Activated CD4-positive, alpha-beta T cell treated with anti-CD3 and anti-CD28 coated beads, Interleukin-10, Interleukin-2, amounts not matched to agents 100 ng/mL and 50 ng/mL, durations not matched to agents 16 hours and 8 hours (primary cell): Measurements from ENCODE around the gene C1QC.

ENCODE experiments used
- DNase-seq: peaks from one replicate; pipeline ENCODE4 v3.0.0-alpha.2; 2020

The C1QC gene

DNA sequence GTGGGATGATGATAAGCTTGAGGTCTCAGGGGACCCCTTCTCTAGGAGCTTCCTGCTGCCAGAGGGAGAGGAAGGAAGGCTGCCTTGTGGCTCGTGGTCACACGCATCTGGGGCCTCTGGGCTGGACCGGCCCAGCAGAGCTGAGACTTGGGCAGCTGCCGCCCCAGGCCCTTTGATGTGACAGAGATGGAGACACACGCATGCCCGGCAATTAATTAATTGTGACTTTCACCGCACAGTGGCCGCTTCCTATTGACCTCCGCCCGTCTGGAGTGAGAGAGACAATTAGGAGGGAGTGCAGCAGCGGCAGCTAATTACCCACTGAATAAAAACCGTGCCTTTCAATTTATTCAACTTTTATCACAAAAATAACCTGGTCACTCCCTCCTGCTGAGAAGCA lies 23.6 kb upstream of the C1QC start:
- DNase-seq: no peak

DNA sequence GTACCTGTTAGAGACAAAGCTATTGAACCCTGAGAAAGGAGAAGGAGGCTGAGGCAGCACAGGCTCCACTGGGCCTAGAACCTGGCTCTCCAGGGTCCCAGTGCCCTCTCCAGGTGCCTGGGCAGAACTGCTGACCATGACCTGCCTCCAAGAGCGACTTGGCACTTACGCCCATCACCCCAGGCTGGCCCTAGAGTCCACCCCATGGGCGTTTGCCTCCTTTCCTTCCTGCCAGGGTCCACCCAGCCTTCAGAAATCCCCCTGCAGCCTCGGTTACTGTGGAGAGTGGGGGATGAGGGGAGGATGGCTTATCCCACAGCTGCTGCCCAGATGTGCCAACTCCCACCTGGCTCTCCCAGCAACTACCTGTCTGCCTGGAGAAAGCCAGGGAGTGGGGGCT lies 21.7 kb upstream of the C1QC start:
- DNase-seq: no peak

DNA sequence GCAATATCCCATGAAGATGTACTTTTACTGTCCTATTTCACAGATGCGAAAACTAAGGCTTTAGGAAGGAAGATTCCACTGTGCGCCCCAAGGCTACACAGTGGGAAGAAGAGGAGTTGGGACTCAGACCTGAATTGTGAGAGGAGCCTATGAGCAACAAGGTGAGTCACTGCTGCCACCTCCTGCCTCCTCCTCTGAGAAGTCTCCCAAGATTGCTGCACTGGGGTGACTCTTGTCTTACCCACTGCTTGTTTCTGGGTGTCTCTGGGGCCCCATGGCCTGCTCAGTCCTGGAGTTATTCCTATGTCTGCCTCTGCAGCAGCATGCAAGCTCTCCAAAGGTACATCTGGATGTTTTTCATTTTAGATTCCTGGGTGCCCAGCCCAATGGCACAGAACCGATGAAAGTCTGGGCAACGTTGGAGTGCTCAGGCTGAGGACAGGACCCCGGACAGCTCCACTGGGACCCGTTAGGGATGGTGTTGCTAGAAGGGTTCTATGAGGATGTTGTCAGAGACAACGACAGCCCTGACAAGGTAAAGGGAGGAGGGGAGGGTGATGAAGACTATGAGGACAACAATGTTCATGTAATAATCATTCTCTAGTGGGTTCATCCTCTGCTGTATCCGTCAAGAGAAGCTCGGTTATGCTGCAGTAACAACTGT lies 18.0 kb upstream of the C1QC start:
- no peak for DNase-seq

DNA sequence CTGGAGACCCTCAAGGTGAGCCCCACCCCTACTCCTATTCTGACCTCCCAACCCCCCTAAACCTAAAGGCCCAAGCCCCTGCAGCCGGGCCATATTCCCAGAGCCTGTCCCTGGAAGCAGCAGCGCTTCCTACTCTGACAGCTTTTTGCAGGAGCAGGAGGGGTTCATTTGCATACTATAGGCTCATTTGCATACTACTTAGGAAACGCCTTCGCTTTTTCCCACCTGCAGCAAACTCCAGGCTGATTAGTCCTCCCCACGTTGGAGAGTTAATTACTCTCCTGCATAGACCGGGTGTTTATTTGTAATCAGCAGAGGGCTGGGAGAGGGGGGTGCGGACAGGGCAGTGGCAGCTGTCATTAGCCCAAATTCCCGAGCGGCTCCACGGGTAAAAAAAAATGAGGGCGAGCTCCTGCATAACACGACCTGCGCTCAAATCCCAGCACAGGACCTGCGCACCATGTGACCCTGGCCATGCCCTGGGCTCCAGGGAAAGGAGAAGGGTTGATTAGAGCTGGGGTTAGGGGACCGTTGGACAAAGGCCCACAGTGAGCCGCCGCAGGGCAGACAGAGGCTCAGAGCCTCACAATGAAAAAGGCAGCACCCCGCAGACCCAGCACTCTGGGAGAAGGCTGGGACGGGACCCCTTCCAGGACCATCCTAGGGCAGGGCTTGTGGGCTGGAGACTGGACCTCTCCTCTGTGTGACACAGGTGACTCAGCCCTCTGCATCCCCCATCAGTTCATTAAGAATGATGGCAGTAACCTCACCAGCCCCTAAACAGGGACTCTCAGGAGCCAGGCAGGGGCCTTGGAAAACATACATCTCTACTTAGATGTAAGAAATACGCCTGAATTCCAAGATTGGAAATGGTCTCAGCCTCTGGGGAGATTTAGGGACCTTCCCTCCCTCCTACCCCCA lies 16.9 kb upstream of the C1QC start:
- no peak for DNase-seq

DNA sequence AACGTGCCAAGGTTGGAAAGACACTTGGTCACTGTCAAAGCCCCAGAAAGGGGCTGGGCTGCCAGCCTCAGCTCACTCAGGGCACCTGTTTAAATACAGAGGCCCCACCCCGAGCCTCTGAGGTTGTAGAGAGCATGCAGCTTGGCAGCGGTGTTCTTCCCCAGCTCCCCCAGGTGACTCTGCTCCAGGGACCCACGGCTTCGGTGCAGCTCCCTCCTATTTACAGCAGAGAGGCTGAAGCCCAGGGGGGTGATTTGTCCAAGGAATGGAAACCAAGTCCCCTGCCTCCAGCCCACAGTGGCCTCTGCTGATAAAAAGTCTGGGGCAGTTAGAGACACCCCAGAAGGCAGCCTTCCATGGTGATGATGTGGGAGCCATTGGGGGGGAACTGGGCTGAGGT lies 16.1 kb upstream of the C1QC start:
- no peak for DNase-seq

DNA sequence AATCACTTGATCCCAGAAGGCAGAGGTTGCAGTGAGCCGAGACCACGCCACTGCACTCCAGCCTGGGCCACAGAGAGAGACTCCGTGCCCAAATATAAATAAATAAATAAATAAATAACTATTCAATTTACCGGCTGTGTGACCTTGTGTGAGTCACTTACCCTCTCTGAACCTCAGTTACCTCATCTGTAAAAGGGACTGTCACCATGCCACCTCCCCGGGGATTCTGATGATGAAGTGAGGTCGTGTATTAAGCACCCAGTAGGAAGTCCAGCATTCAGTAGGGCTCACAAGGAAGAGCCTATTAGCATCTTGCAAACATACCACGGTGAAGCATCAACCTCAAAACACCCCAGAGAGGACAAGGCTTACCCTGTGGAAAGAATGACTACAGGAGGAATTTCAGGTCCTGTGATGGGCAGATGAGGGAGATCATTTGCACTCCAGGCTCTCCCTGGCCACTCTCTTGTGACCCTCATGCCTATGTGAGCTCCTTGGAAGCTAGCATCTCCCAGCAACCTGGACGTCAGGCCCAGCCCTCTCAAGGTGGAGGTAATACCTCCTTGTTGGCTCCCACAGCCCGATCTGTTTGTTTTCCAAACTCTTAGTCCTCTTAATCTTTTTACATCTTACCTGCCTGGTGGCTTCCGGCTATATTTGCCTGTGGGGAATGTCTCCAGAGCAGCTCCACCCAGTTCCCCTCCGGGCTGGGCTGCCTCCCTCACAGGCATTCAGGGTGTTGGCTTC lies 14.6 kb upstream of the C1QC start:
- no peak for DNase-seq

DNA sequence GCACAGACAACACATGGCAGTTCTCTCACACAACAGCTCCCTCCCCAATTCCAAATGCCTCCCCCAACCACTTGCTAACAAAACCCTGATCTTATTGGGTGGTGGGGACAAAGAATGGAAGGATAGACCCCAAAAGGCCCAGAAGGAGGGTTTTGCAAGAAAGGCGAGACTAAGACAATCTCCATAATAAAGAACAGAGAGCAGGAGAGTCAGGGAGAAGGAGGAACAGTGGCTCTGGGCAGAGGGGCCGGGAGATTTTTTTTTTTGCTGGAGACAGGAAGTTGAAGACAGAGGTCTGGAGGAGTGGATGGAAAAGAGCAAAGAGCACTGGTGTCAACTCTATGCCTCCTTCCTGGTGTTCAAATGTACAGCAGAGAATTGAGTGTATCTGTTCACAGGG lies 13.5 kb upstream of the C1QC start:
- DNase-seq: no peak

DNA sequence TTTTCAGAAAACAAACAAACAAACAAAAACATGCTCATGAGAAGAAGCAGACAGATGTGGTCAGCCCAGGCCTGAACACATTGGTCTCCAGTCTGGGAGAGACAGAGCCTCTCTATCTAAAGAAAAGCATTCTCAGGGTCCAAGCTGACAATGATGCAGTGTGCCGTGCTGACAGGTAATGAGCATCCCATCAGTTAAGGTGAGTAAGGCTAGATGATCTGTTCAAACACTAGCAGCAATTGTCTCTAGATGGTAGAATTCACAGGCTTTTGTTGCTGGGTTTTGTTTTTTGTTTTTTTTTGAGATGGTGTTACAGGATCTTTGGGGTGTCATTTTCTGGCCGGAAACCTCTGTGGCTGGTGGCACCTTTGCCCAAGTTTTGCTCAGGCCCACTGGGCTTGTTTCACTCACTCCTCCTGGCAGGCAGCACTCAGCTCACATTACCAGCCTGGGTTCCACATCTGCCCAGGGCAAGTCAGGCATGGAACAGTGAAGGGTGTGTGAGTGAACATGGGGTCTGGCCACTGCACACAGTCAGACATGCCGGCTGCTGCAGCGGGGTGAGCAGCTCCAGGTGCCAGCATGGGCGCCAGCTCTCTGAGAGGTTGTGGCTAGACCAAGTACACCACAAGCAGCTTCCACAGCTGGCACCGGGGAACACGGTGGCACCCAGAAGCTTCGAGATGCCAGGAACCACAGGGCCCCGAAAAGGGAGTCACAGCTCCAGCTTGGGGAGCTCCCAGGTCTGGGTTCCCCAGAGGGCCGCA lies 9.6 kb upstream of the C1QC start:
- no peak for DNase-seq

DNA sequence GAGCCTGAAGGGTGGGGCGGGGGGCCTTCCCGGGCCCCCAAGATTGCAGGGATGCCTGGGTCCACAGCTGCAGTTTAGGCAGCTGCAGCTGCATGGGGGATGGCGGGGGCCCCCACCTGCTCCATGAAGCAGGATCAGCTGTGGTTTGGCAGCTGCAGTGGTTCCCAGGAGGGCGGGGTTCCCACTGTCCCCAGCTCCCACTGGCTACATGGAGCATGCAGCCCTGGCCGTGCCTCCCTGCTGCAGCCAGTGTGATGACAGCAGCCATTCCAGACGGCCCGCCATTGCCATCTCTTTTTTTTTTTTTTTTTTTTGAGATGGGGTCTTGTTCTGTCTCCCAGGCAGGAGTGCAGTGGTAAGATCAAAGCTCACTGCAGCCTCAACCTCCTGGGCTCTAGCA lies 8.0 kb upstream of the C1QC start:
- no peak for DNase-seq

DNA sequence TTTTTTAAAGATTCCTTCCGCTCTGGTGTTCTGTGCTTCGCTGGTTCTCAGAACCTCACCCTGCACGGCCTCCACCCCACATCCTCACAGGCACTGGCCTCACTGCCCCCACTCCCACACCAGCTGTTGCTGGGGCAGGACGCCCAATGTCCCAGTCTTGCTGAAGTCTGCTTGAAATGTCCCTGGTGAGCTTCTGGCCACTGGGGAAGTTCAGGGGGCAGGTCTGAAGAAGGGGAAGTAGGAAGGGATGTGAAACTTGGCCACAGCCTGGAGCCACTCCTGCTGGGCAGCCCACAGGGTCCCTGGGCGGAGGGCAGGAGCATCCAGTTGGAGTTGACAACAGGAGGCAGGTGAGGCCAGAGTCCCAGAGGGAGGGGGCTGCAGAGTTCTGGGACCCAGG lies 7.1 kb upstream of the C1QC start, which contains the start of gene C1QA:
Gene C1QA (plus strand): TSS at position 276 of the 400 bp plus-strand sequence. CDS start 989 bp downstream, outside the sequence.
- DNase-seq: no peak

DNA sequence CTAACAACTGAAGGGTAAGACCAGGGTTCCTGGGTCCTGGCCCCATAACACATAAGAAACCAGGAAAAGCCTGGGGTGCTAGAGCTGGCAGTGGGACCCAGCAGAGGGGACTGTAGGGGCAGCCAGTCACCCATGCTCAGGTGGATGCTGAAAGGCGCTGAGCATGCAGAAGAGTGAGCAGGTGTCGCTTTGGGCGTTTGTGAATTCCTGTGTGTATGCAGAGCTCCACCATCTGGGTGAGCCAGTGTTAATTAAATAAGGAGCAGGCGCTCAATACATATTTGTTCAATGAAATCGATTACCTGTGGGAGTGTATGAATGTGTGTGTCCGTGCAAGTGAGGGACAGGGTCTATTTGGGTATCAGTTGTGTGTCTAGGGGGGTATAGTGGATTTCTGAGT lies 6.5 kb upstream of the C1QC start:
- DNase-seq: no peak

DNA sequence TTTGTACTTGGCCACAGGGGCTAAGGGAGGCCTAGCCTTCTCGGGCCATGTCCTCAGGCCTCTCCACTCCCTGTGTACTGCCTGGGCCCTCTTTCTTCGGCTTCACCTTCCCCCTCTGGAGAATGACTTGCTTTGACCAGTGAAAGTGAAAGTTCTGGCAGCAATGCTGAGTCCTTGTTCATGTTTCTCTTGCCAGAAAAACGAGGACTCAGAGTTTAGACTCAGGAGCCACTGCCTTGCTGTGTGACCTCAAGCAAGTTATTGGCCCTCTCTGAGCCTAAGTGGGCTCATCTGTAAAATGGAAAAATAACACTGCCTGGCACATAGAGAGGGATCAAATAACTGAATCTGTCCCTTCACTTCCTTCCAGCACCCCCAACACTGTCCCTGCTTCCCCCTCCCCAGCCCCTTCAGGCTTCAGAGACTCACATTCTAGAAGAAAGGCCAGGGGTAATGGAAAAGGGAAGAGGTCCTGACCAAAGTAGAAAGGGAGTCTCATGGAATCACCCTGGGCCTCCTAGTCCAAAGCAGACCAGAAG lies 5.5 kb upstream of the C1QC start:
- DNase-seq: no peak

DNA sequence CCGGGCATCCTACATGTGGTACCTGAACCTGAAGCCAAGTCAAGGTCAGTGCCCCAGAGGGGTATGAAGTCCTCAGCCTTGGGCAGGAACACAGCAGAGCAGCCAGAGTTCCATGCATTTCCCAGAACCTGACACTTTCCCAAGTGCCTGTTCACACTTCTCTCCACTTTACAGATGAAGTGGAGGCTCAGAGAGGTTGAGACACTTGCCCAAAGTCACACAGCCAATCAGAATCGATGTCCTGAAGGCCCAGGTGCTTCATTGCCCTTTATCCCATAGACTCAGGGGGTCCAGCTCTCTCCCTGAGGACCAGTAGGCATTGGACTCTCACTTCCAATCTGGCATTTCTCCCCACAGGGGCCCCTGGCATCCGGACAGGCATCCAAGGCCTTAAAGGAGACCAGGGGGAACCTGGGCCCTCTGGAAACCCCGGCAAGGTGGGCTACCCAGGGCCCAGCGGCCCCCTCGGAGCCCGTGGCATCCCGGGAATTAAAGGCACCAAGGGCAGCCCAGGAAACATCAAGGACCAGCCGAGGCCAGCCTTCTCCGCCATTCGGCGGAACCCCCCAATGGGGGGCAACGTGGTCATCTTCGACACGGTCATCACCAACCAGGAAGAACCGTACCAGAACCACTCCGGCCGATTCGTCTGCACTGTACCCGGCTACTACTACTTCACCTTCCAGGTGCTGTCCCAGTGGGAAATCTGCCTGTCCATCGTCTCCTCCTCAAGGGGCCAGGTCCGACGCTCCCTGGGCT lies 4.8 kb upstream of the C1QC start:
- no peak for DNase-seq

DNA sequence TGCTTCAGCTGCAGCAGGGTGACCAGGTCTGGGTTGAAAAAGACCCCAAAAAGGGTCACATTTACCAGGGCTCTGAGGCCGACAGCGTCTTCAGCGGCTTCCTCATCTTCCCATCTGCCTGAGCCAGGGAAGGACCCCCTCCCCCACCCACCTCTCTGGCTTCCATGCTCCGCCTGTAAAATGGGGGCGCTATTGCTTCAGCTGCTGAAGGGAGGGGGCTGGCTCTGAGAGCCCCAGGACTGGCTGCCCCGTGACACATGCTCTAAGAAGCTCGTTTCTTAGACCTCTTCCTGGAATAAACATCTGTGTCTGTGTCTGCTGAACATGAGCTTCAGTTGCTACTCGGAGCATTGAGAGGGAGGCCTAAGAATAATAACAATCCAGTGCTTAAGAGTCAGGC lies 4.1 kb upstream of the C1QC start:
- DNase-seq: no peak

DNA sequence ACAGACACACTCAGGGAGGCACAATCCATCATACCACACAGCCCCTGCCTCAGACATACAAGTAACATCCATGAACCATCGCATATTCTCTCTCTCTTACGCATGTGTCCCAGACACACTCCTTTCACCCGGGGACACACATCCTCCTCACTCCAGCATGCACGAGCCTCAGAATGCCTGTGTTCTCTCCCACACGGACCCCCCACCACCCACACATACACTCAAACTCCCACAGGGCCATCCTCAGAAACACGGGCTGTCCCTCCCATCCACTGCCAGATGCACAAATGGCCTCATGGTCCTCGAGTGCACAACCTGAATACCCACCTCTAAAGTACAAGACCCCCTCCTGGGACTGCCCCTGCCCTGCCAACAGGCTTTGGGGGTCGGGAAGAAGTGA lies 2.2 kb upstream of the C1QC start:
- no peak for DNase-seq

DNA sequence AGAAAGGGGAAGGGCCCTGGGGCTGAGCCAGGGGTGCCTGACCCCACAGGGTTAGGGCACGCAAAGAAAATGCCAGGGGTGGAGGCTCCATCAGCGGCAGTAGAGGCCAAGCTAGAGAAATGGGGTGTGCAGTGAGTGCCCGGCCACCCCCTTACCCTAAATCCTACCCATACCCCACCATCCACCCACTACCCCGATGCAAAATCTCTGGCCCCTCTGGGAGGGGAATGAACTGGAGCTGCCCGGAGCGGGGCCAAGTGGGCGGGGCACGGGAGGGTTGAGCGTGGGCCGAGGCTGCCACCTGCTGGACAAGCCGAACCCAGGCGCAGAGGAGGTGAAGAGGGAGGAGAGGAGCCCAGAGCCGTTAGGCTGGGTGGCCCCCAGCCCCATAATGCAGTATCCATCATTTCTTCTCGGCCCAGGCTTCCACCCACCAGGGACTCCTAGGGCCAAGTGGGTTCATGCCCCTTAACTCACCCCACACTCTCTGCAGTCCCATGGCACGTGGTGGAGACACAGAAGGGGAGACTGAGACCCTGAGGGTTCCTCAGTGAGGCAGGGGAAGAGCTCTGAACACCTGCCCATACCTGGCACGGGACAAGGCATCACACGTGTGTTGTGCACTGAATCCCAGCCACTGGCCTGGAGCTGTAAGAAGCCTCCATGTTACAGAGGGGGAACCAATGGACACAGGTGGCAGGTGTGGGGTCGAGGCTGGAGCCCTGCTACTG lies 1.4 kb upstream of the C1QC start:
- DNase-seq: peak; percentile 71

DNA sequence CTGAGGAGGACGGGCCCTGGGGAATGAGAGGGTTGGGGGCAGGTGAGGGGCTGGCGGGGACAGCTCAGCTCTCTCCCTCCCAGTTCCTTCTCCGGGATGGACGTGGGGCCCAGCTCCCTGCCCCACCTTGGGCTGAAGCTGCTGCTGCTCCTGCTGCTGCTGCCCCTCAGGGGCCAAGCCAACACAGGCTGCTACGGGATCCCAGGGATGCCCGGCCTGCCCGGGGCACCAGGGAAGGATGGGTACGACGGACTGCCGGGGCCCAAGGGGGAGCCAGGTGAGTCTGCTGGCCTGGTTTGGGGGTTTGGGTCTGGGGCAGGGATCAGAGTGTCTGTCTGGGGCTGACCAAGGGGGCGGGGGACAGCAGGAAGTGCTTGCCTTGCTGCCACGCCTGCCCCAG lies 495 bp downstream of the C1QC start:
- DNase-seq: no peak

DNA sequence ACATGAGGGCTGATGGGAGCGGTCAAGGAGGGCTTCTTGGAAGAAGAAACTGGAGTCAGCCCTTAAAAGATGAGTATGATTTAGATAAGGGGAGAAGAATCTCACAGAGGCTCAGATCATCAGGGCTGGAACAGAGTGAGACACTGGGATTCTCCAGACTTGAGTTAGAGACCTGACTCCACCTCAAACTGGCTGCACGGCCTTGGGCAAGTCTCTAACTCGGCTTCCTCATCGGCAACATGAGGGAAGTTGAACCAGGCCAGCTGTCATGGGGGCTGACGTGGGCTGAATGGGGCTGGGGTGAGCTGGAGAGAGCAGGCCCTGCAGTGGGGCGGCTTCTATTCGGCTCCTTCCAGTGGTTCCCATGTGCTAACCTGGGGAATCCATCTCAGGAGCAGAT lies 2.5 kb downstream of the C1QC start:
- no peak for DNase-seq

DNA sequence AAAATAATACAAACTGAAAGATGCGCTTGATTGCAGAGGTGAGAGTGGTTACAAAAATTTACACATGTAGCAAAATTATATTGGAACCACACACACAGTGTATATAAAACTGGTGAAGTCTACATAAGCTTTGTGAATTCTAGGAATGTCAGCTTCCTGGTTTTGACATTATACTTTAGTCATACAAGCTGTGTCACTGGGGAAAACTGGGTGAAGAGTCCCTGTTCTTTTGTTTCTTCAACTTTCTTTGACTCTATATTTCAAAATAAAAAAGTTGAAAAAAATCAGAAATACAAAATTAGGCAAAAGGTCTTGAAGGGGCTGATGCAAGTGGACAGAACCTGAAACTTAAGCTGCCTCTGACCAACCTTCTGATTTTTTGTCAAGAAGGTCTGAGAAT lies 3.0 kb downstream of the C1QC start:
- DNase-seq: no peak

DNA sequence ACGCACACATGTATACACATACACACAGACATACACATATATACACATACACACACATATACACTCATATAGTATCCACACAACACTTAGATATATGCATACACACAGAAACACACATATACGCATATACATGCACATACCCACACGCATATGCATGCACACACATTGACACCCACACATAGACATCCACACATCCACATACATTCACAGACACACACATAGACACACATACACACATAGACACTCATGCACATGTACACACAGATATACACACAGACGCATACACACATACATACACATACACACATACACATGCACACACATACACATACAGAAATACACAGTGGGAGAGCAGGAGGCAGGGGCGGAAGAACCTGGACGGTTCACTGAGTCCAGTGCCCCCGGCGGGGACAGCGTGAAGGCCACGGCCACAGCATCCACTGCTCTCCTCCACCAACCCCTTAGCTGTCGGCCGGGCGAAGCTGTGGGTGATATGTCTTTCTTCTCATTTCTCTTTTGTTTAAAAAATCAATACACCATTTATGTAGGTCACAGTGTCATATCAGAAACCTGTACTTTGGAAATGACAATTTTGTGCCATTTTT lies 6.8 kb downstream of the C1QC start:
- DNase-seq: no peak
